ENCODE measurements around the gene DCP1A. TPM values are rescaled to one million over a fixed set of nuclear protein-coding genes. Genes with fewer than 3 reads are reported as not detected.

The DCP1A gene
- total and polyA plus RNA-seq, 2 of the 13 experiments (the other 11 are each of a cell fraction or from before 2014, with no cell fraction given), result 14.2 to 41.2 TPM

DNA sequence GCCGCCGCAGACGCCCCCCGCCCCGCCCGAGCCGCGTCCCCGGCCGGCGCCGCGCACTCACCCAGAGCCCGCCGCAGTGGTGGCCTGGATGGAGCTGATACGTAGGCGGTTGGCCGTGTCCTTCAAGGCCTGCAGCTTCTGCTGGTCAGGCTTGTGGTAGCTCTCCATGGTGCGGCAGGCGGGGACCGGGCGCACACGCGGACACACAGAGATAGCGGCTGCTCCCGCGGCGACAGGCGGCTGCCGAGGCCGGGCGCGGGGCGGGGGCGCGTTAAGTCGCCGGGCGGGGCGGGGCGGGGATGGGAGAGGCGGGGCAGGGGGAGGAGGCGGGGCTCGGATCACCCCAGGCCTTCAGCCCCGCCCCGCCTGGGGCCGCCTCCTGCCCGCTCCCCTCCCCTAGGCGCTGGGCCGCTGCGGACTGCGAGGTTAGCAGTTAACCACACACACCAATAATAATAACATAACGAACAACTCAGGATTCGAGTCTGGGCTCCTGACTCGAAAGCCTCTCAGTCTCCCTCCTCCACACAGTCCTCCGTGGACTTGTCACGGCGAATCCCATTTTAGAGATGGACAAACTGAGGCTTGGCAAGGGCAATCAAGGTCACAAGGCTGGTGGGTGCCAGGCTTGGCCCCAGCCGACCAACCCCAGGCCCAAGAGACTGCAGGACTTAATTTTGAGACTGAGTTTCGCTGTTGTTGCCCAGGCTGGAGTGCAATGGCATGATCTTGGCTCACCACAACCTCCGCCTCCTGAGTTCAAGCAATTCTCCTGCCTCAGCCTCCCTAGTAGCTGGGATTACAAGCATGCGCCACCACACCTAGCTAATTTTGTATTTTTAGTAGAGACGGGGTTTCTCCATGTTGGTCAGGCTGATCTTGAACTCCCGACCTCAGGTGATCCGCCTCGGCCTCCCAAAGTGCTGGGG, 91.3 kb downstream of the DCP1A start, which contains the start of gene TKT (continued):
- TF ChIP-seq PATZ1 (CRISPR knock-in tag; IDR thresholded peaks at IDR 0.05) (peak; percentile 68), MXD4 (CRISPR knock-in tag; IDR thresholded peaks at IDR 0.05) (peak; percentile 79; the same call in 1 of the 2 replicates), BCL6 (CRISPR knock-in tag; IDR thresholded peaks at IDR 0.05) (0 out of 2 replicates have a peak, but pooled peaks have one; percentile 16), RBM22 (optimal IDR thresholded peaks at IDR 0.05; ENCODE audit: low read length) (no peak), DNMT3B (CRISPR knock-in tag; conservative IDR thresholded peaks at IDR 0.05) (no peak), KMT2B (CRISPR knock-in tag; IDR thresholded peaks at IDR 0.05) (0 out of 2 replicates have a peak, but pooled peaks have one; percentile 30), SP4 (CRISPR knock-in tag; IDR thresholded peaks at IDR 0.05) (peak; percentile 86), MTERF4 (CRISPR knock-in tag; IDR thresholded peaks at IDR 0.05) (no peak), RNF2 (conservative IDR thresholded peaks at IDR 0.05; ENCODE audit: low read depth) (0 out of 2 replicates have a peak, but pooled peaks have one; percentile 17), ZFX (CRISPR knock-in tag; IDR thresholded peaks at IDR 0.05; ENCODE audit: low read depth) (peak; percentile 74), ZSCAN30 (CRISPR knock-in tag; IDR thresholded peaks at IDR 0.05) (no peak), YEATS2 (CRISPR knock-in tag; IDR thresholded peaks at IDR 0.05; ENCODE audit: borderline replicate concordance) (0 out of 2 replicates have a peak, but pooled peaks have one; percentile 31), IKZF4 (CRISPR knock-in tag; IDR thresholded peaks at IDR 0.05; ENCODE audit: borderline replicate concordance, low read depth, not compliant biosample characterization) (peak; percentile 68)
- TF ChIP-seq, protein P1, sequence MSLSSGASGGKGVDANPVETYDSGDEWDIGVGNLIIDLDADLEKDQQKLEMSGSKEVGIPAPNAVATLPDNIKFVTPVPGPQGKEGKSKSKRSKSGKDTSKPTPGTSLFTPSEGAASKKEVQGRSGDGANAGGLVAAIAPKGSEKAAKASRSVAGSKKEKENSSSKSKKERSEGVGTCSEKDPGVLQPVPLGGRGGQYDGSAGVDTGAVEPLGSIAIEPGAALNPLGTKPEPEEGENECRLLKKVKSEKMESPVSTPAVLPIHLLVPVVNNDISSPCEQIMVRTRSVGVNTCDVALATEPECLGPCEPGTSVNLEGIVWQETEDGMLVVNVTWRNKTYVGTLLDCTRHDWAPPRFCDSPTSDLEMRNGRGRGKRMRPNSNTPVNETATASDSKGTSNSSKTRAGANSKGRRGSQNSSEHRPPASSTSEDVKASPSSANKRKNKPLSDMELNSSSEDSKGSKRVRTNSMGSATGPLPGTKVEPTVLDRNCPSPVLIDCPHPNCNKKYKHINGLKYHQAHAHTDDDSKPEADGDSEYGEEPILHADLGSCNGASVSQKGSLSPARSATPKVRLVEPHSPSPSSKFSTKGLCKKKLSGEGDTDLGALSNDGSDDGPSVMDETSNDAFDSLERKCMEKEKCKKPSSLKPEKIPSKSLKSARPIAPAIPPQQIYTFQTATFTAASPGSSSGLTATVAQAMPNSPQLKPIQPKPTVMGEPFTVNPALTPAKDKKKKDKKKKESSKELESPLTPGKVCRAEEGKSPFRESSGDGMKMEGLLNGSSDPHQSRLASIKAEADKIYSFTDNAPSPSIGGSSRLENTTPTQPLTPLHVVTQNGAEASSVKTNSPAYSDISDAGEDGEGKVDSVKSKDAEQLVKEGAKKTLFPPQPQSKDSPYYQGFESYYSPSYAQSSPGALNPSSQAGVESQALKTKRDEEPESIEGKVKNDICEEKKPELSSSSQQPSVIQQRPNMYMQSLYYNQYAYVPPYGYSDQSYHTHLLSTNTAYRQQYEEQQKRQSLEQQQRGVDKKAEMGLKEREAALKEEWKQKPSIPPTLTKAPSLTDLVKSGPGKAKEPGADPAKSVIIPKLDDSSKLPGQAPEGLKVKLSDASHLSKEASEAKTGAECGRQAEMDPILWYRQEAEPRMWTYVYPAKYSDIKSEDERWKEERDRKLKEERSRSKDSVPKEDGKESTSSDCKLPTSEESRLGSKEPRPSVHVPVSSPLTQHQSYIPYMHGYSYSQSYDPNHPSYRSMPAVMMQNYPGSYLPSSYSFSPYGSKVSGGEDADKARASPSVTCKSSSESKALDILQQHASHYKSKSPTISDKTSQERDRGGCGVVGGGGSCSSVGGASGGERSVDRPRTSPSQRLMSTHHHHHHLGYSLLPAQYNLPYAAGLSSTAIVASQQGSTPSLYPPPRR (CRISPR knock-in tag; IDR thresholded peaks at IDR 0.05; ENCODE audit: borderline replicate concordance), result 0 out of 2 replicates have a peak, but pooled peaks have one; percentile 23
- TF ChIP-seq, protein P2, sequence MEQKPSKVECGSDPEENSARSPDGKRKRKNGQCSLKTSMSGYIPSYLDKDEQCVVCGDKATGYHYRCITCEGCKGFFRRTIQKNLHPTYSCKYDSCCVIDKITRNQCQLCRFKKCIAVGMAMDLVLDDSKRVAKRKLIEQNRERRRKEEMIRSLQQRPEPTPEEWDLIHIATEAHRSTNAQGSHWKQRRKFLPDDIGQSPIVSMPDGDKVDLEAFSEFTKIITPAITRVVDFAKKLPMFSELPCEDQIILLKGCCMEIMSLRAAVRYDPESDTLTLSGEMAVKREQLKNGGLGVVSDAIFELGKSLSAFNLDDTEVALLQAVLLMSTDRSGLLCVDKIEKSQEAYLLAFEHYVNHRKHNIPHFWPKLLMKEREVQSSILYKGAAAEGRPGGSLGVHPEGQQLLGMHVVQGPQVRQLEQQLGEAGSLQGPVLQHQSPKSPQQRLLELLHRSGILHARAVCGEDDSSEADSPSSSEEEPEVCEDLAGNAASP (CRISPR knock-in tag; IDR thresholded peaks at IDR 0.05; ENCODE audit: borderline replicate concordance), result peak; percentile 48; the same call in 1 of the 2 replicates
- TF ChIP-seq, protein P3, sequence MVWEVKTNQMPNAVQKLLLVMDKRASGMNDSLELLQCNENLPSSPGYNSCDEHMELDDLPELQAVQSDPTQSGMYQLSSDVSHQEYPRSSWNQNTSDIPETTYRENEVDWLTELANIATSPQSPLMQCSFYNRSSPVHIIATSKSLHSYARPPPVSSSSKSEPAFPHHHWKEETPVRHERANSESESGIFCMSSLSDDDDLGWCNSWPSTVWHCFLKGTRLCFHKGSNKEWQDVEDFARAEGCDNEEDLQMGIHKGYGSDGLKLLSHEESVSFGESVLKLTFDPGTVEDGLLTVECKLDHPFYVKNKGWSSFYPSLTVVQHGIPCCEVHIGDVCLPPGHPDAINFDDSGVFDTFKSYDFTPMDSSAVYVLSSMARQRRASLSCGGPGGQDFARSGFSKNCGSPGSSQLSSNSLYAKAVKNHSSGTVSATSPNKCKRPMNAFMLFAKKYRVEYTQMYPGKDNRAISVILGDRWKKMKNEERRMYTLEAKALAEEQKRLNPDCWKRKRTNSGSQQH (CRISPR knock-in tag; IDR thresholded peaks at IDR 0.05; ENCODE audit: low read depth), result peak; percentile 58; the same call in 1 of the 2 replicates
